GM12801 (cell line): ENCODE measurements around the gene KRT36.

ENCODE experiments used
- TF ChIP-seq, protein P1 (sequence below): IDR thresholded peaks from one replicate; pipeline ENCODE4 v1.5.1; 2011; ENCODE audit warnings: control low read depth; ENCODE audit not compliant: insufficient read length; ENCODE audit errors: extremely low read depth

KRT36 gene

DNA sequence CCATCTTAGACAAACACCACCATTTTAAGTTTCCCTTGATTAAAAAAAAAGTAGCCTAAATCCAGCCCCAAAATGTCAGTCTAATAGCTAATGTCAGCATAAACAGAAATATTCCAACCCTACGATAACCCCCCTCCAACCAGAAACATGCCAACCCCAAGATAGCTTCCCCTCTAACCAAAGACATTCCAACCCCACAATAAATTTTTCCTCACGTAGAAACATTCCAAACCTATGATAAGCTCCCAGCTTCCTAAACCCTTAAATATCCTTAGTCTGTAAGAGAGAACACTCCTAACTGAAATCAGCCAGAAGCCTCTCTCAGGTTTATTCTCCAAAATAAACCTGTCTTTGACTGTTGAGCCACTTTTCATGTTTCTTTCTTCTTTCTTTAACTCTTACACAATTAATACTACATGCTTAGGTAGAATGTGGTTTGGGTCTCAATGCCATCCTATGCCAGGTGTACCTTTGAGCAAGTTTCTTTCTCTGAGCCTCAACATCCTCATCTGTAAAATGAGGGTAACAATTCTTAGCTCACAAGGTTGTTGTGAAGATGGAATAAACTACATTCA lies 38.5 kb downstream of the KRT36 start:
- TF ChIP-seq, protein P1, sequence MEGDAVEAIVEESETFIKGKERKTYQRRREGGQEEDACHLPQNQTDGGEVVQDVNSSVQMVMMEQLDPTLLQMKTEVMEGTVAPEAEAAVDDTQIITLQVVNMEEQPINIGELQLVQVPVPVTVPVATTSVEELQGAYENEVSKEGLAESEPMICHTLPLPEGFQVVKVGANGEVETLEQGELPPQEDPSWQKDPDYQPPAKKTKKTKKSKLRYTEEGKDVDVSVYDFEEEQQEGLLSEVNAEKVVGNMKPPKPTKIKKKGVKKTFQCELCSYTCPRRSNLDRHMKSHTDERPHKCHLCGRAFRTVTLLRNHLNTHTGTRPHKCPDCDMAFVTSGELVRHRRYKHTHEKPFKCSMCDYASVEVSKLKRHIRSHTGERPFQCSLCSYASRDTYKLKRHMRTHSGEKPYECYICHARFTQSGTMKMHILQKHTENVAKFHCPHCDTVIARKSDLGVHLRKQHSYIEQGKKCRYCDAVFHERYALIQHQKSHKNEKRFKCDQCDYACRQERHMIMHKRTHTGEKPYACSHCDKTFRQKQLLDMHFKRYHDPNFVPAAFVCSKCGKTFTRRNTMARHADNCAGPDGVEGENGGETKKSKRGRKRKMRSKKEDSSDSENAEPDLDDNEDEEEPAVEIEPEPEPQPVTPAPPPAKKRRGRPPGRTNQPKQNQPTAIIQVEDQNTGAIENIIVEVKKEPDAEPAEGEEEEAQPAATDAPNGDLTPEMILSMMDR, result no peak

DNA sequence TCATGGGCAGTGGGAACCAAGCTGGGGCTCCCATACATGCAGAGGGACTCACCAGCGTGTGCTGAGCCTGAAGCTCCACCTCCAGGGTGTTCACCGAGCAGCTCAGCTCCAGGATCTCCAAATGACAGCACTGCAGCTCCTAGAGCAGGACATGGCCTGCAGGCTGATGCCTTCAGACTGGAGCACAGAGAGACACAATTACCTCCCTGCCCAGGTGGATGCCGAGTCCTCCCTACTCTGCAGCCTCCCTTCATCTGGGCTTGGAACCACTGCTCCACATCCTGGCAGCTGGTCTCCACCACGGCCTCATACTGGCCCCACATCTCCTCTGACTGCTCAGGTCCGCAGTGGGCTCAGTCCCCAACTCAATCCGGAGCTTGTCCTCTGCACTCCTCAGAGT lies 40.7 kb downstream of the KRT36 start:
- TF ChIP-seq, protein P1, result no peak

DNA sequence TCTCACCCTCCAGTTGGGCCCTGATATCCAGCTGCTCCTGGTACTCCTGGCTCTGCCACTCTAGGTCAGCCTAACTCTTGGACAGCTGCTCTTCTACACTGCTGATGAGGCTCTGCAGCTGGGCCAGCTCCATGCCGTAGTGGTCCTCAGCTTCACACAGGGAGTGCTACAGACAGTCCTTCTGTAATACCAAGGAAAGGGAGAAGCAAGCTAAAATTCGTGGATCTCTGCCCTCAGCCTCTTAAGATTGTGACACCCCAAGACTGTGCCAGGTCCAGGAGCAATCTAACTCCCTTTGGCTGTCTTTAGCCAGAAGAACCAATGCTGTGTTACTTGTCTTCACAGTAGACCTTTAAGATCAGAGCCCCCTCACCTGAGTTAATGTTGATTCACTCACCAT lies 41.2 kb downstream of the KRT36 start:
- TF ChIP-seq, protein P1, result no peak

DNA sequence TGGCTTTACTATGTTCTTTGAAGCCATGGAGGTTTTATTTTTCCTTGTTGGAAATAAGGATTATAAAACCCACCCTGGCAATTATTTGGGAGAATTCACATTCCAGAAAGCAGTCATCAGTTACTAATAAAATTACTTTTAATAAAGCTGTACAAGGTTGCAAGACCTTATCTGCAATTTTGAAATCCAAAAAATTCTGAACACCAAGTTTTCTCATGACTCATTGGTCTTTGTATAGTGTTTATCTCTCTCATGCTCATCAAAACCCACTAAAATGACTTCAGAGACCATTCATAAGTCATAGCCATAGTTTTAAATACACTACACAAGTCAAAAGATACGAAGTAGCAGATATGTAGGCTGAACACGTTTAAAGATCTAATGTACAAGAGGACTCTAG lies 42.9 kb downstream of the KRT36 start:
- TF ChIP-seq, protein P1, result no peak

DNA sequence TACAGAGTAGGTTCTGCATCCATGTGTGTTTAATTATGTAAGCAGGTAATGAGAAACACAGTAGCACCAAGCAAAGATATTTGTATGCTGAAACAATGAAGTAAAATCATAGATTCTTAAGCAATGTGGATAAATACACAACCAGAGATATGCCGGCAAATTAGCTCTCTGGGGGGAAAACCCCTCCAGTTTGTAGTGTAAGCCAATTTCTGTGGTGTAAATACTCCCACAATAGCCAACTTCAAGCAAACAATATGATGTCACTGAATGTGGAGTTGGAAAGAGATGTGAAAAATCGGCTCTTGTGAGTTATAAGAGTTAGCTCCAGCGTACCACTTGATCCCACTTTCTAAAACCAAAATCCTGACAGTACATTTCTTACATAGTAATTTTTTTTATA lies 45.1 kb downstream of the KRT36 start:
- TF ChIP-seq, protein P1, result no peak

DNA sequence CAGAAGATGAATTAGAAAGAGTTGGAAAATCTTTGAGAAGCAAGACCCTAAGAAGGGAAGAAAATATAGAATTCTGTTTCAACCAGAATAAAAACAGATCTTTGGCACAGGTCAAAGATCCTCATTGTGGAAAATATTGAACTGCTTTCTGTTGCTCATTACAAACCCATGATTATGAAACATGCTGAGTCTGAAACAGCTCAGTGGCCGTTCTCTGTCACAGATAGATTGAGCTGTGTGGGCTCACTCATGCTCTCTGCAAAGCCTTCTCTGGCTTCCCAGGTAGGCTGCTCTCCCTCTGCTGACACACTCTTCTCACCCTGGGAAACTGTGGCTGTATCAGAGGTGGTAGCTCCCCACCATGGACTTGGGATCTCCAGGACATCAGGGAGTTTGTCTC lies 45.5 kb downstream of the KRT36 start:
- TF ChIP-seq, protein P1, result no peak

DNA sequence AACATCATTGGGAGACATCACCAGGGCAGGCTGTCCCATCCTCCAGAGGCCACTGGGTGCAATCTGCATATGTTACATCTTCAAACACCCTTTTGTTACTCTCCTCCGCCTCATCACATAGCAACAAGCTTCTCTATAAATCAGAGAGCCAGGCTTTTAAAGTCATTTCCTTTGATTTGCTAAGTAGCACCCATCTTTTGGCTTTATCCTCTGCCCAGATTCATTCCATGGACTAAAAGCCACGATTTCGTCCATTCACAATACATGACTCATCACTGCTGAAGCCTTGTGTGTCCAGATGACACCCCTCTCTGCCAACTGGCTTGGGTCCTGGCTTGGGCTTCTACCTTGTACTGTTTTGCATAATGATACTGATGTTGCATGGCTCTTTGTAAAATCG lies 47.0 kb downstream of the KRT36 start:
- TF ChIP-seq, protein P1, result no peak

DNA sequence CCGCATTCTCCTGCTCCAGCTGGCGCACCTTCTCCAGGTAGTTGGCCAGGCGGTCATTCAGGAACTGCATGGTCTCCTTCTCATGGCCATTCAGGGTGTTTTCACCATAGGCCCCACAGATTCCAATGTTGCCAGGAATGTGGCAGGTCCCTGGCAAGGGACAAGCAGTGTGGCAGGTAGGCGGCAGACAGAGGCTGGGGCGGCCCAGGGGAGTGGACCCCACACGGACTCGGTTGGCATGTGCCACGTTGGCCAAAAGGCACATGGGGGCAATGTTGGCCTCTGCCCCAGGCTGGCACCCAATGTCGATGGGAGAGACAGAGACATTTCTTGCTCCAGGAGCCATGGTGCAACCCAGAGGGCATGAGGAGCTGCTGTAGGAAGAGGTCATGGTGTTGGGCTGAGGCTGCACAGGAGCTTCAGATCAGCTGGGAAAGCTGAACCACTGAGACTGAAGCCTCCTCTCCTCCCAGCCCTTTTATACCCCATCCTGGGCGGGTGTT lies 49.1 kb downstream of the KRT36 start, which contains the start of gene KRT38:
KRT38 (minus strand) TSS at position 453 of the 503 bp plus-strand sequence; CDS start at position 391, 62 bp downstream.
- TF ChIP-seq, protein P1, result no peak
